NCI-H2107 treated with DMSO at 0.1 percent for 48 hours (cell line): ENCODE results near the gene ARRB2.

Experiments used
- DNase-seq: peaks from one replicate; lab custom pipeline; 2025; ENCODE audit not compliant: unreplicated experiment; lab: John Stamatoyannopoulos, UW

ARRB2 gene

GRCh38 chr17:4748686-4749085 lies 38.3 kb downstream of the ARRB2 start:
- no peak for DNase-seq

- no peak for DNase-seq
Measured at GRCh38 chr17:4750606-4751005, 40.2 kb downstream of the ARRB2 start.

DNA sequence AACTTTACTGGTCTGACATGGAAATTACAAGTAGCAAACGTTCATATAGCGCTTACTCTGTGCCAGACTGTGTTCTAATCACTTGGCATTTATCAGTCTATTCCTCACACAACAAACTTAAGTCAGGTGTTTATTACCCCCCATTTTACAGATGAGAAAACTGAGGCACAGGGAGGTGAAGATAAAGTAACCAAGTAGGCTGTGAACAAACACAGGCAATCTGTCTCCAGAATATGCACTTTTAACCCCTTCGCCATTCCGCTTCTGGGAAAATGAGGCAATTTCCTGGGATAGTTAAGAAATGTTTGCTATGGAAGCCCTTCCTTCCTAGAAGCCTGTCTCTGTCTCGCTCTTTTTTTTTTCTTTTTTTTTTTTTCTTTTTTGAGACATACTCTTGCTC lies 41.5 kb downstream of the ARRB2 start:
- DNase-seq: no peak

DNA sequence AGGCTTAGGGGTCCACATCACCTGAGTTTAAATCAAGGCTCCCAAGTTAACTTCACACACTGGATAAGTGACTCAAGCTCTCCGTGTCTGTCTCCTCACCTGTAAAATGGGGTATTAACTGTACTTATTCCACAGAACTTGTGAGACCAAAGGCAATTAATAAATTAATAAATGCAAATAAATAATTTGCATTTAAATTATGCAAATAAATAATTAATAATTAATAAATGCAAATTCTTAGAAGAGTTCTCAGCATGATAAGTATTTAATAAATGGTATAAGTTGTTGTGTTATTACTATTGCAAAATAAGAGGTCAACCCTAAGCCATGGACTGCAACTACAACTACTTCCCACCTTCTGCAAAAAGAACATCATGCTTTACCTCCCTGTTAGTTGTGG lies 43.0 kb downstream of the ARRB2 start:
- no peak for DNase-seq

DNA sequence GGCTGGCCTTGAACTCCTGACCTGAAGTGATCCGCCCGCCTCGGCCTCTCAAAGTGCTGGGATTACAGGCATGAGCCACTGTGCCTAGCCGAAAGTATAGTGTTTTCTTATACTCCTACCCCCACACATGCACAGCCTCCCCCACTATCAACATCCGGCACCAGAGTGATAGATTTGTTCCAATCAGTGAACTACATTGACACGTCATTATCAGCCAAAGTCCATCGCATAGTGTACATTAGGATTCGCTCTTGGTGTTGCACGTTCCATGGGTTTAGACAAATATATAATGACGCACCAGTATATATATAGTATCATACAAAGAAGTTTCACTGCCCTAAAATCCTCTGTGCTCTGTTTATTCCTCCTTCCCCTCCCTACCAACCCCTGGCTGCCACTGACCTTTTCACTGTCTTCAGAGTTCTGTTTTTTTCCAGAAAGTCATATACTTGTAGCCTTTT lies 49.4 kb downstream of the ARRB2 start:
- no peak for DNase-seq

- no peak for DNase-seq
Measured at GRCh38 chr17:4764595-4764994, 54.2 kb downstream of the ARRB2 start.

- DNase-seq: no peak
Measured at GRCh38 chr17:4766201-4766600, 55.8 kb downstream of the ARRB2 start.

- no peak for DNase-seq
Measured at GRCh38 chr17:4766723-4767122, 56.3 kb downstream of the ARRB2 start.

DNA sequence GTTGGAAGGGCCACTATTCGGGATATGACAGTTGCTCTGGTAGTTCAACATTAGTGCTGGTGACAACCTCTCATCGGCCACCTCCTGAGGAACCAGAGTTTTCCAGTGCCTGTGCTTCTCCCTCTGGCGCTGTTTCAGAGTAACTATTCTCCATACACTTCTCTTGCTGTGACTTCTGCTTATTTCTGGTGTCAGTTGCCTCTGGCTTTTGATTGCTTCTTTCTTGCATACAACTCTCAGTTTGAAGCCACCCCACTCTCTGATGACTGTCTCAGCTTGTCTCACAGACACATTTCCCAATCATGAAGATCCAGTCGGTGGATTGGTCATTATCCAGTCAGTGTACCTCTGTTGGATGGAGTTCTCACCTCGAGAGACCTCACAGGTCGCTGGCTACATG lies 57.9 kb downstream of the ARRB2 start:
- no peak for DNase-seq

DNA sequence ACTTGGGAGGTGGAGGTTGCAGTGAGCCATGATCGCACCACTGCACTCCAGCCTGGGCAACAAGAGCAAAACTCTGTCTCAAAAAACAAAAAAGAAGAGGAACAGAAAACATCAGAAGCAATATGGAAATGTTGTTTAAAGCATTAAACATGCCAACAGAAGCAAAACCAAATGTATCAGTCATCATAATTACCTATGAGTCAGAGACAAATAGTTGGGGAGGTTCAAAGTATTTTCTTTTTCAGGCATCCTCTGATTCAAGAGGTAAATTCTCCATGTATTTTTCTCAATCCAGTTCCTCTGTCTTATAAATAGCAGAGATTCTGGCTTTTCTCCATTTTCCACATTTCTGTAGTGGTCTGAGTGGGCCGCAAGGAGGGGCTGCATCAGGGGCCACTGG lies 59.2 kb downstream of the ARRB2 start:
- DNase-seq: no peak
